HG02938 (cell line): ENCODE results near the gene DMRT1.

ENCODE experiments used
- ATAC-seq: cut with Tn5 transposase; IDR thresholded peaks from one replicate; pipeline ENCODE4 v1.9.1; 2021; ENCODE audit warnings: mild to moderate bottlenecking, moderate library complexity; ENCODE audit not compliant: unreplicated experiment

The DMRT1 gene

GRCh38 chr9:920927-921326 lies 79.4 kb downstream of the DMRT1 start:
- ATAC-seq, result no peak

- ATAC-seq, result no peak
These were observed 80.7 kb downstream of the DMRT1 start for GRCh38 chr9:922171-922570.

GRCh38 chr9:922731-923130 lies 81.2 kb downstream of the DMRT1 start:
- ATAC-seq, result no peak

- no peak for ATAC-seq
These were observed 85.5 kb downstream of the DMRT1 start for GRCh38 chr9:926976-927375.

GRCh38 chr9:928363-929042 lies 87.0 kb downstream of the DMRT1 start:
- ATAC-seq, result peak; percentile 70

GRCh38 chr9:929719-930118 lies 88.2 kb downstream of the DMRT1 start:
- ATAC-seq, result no peak

GRCh38 chr9:933356-933755 lies 91.9 kb downstream of the DMRT1 start:
- no peak for ATAC-seq

GRCh38 chr9:935348-935965 lies 94.0 kb downstream of the DMRT1 start:
- no peak for ATAC-seq

- ATAC-seq, result no peak
These were observed 101.5 kb downstream of the DMRT1 start for GRCh38 chr9:942805-943580.

GRCh38 chr9:947985-948384 lies 106.5 kb downstream of the DMRT1 start:
- no peak for ATAC-seq

- ATAC-seq, result no peak
These were observed 107.0 kb downstream of the DMRT1 start for GRCh38 chr9:948497-948896.

GRCh38 chr9:950139-950538 lies 108.6 kb downstream of the DMRT1 start:
- ATAC-seq, result no peak

- ATAC-seq, result no peak
These were observed 111.0 kb downstream of the DMRT1 start for GRCh38 chr9:952546-952945.

- no peak for ATAC-seq
These were observed 117.6 kb downstream of the DMRT1 start for GRCh38 chr9:959105-959504.

GRCh38 chr9:959914-960313 lies 118.4 kb downstream of the DMRT1 start:
- ATAC-seq, result no peak

GRCh38 chr9:962023-962422 lies 120.5 kb downstream of the DMRT1 start:
- ATAC-seq, result no peak

- no peak for ATAC-seq
These were observed 124.0 kb downstream of the DMRT1 start for GRCh38 chr9:965497-965896.

- no peak for ATAC-seq
These were observed 125.4 kb downstream of the DMRT1 start for GRCh38 chr9:966870-967269.

GRCh38 chr9:967436-967835 lies 125.9 kb downstream of the DMRT1 start:
- no peak for ATAC-seq

- no peak for ATAC-seq
These were observed 126.6 kb downstream of the DMRT1 start for GRCh38 chr9:967903-968641.
